Measurements from ENCODE around the gene GAB2. TPM values are rescaled to one million over a fixed set of nuclear protein-coding genes. Genes with fewer than 3 reads are reported as not detected.

GAB2 gene
- total RNA-seq, 2 experiments from 2014 or later: 23.8 to 29.9 TPM

DNA sequence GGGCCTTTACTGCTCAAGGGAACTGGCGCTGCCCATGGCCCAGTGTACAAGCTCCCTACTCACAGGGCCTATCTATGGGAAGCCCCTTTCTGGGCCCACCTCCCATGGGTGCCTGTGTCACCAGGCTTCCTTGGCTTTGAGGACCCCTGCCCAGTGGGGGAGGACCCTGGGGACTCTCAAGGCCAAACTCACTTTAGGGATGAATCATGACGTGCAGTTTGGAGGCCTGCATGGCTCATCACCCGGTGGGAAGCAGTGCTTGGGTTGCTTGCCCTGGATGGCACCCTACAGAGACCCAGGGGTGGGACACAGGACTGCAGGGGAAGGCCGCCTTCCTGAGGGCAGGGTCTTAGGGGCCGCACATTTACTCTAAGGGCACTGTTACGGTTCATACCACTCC lies 245.7 kb downstream of the GAB2 start:
- ATAC-seq (no peak), DNase-seq (no peak)
- Mint-ChIP-seq H3K27ac (no peak overlapping the region), H3K4me3 (no peak overlapping the region), H3K9me3 (ENCODE audit: low read depth) (no peaks in the 10 kb centered on the region), H3K4me1 (no peaks in the 10 kb centered on the region), H3K36me3 (peaks cover 11% of the 10 kb centered on the region), H3K27me3 (no peaks in the 10 kb centered on the region)
- CTCF ChIA-PET: no interaction called here

DNA sequence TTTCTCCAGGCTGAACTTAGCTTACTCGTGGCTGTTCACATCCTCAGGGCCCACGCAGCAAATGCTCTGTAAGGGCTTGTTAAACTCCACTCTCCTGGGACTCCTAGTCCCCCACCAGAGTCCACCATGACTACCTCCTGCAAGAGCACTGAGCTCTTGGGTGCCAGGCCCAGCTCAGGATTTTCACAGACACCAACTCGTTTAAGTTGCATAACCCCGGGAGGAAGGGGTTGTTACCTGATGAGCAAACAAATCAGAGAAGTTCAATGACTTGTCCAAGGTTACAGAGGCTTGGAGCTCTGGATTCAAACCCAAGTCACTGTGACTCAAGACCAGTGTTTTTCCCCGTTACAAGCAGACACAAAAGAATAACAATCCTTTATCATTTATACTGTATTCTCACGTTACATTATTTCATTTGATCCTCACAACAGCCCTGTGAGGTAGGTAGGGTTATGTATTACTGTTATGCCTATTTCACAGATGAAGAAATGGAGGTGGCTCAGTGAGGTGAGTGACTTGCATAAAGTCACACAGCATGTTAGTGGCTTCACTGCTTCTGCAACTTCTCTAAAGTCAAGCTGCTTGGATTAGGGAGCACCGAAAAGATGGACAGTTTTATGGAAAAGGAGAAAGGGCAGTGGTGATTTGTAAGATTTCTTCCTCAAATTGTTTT lies 246.6 kb downstream of the GAB2 start:
- no peaks in the 10 kb centered on the region for H3K27me3 Mint-ChIP-seq
- H3K4me3 Mint-ChIP-seq: no peak overlapping the region
- CTCF ChIA-PET: interaction anchor here (1.6 kb wide), 1 partner anchor 125 kb away, joined by 4 read pairs; no protein-coding TSS in a partner anchor

GRCh38 chr11:78170413-78170812 lies 247.2 kb downstream of the GAB2 start:
- CTCF ChIA-PET: interaction anchor here (1.6 kb wide), 1 partner anchor 124 kb away, joined by 4 read pairs; no protein-coding TSS in a partner anchor
- Mint-ChIP-seq H3K36me3 (peaks cover 5% of the 10 kb centered on the region), H3K27ac (no peak overlapping the region), H3K27me3 (no peaks in the 10 kb centered on the region), H3K9me3 (ENCODE audit: low read depth) (no peaks in the 10 kb centered on the region), H3K4me1 (no peaks in the 10 kb centered on the region), H3K4me3 (no peak overlapping the region)
- no peak for DNase-seq
- no peak for ATAC-seq

More for the DNA sequence above, 246.6 kb downstream of the GAB2 start:
- DNase-seq (no peak), ATAC-seq (no peak)
- no peak overlapping the region for H3K27ac Mint-ChIP-seq
- peaks cover 5% of the 10 kb centered on the region for H3K36me3 Mint-ChIP-seq
- H3K9me3 Mint-ChIP-seq (ENCODE audit: low read depth): no peaks in the 10 kb centered on the region
- no peaks in the 10 kb centered on the region for H3K4me1 Mint-ChIP-seq

DNA sequence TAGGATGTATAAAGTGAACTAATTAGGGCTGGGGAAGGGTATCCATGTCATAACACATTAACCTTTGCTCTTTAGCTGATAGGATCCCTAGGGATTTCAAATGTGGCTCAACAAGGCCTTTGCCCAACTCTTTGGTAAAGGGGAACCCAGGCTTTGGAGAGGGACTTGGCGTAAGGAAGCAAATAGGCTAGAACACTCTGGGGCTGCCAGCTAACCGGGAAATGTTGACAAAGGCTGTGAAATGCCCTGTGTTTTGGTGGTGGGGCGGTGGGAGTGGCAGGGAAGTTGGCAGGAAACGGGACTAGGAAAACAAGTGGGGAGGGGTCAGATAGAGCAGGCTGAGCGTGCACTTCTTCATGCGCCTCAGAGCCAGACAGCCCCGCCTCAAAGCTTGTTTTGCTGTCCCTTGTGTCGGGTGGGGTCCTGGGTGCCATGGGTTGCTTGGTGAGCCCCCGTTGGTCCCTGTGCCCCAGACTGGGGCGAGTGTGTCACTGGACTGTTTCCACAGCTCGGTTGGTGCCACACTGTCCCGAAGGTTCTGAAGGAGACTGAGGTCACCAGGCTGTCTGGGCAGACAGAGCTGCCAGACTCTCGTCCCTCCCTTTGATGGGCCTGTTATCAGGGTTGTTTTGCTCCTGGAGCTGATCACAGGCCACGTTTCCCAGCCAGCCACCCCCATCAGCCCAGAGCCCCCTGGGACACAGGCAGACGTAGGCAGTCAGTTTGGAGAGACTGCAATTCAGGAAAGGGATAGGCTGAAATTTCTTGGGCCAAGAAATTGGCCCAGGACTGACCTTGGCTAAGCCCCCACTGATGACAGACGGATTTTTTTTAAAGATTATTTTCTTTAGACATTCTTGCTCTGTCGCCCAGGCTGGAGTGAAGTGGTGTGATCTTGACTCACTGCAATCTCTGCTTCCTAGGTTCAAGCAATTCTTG lies 248.8 kb downstream of the GAB2 start:
- H3K27me3 Mint-ChIP-seq: no peaks in the 10 kb centered on the region
- H3K4me3 Mint-ChIP-seq: no peak overlapping the region
- H3K27ac Mint-ChIP-seq: no peak overlapping the region
- H3K9me3 Mint-ChIP-seq (ENCODE audit: low read depth): no peaks in the 10 kb centered on the region
- ATAC-seq (no peak), DNase-seq (no peak)
- peaks cover 3% of the 10 kb centered on the region for H3K36me3 Mint-ChIP-seq
- H3K4me1 Mint-ChIP-seq: no peaks in the 10 kb centered on the region
- CTCF ChIA-PET: no interaction called here

DNA sequence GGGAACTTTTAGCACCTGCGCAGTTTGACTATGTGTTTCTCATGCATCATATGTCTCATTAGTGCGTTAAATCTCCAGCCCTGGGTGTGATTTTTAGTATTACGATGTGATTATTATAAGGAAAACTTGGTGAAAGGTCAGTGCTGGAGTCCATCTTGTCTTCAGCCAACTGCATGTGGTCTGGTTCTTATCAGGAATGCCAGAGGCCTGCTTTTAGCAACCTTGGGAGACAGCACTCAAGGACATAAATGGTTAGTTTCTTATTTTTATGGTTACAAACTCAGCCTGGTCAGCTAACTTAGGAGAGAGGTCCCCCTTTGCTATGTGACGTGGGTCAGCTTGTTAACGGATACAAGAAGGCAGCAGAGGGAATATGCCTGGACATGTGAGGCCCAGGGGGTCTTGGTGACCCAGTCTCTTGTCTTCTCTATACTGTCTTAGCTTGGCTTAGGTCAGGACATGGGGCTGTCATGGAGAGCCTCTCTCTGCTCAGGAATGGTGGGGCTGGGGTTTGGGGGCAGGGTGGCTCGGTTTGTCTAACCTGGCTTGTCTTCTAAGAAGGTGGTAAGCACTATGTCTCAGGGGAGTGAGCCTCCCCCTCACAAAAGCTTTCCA lies 250.7 kb downstream of the GAB2 start:
- Mint-ChIP-seq H3K4me1 (no peaks in the 10 kb centered on the region), H3K4me3 (no peak overlapping the region), H3K9me3 (ENCODE audit: low read depth) (no peaks in the 10 kb centered on the region), H3K27ac (no peak overlapping the region), H3K27me3 (no peaks in the 10 kb centered on the region), H3K36me3 (no peaks in the 10 kb centered on the region)
- ATAC-seq (no peak), DNase-seq (no peak)
- CTCF ChIA-PET: no interaction called here

Other genes with a start within 250 kb of the GAB2 start
- gene KCTD21, start 229.2 kb downstream of the GAB2 start, total RNA-seq: 1 to 10 TPM; 6.4 to 7.3 TPM
- 10 to 100 TPM in 1 of 2 experiments, 1 to 10 TPM in 1; 8.5 to 10.6 TPM for gene USP35, start 228.9 kb downstream of the GAB2 start, total RNA-seq
- 10 to 100 TPM; 20.0 TPM for gene NARS2, start 157.0 kb upstream of the GAB2 start, total RNA-seq